Right renal cortex interstitium (tissue), 3 donors: ENCODE measurements around the gene CARD10. TPM values are rescaled to one million over a fixed set of nuclear protein-coding genes. Genes with fewer than 3 reads are reported as not detected.

Experiments
- DNase-seq, 3 donors: peaks; one replicate each; pipeline ENCODE4 v3.0.0-alpha.2; 2013; ENCODE audit warnings: low read depth in 3 of 3, low spot score in 2 of 3
- polyA plus RNA-seq, 3 donors: library from polyadenylated mRNA; unstranded; fragments of 120-200 nt; gene quantifications; one replicate each; pipeline ENCODE4 v1.2.1, GENCODE V29; 2013; ENCODE audit not compliant: insufficient read length in 3 of 3

Gene CARD10
- polyA plus RNA-seq, 3 donors = 16.2 to 18.0 (median 16.4) TPM

GRCh38 chr22:37443086-37443485 is 76.1 kb downstream of the CARD10 start:
- no peak for DNase-seq

- no peak for DNase-seq
These were observed 76.7 kb downstream of the CARD10 start for GRCh38 chr22:37442537-37442936.

- no peak for DNase-seq
These were observed 77.1 kb downstream of the CARD10 start for GRCh38 chr22:37442135-37442534.

GRCh38 chr22:37440875-37441274 is 78.3 kb downstream of the CARD10 start:
- no peak for DNase-seq

Other genes starting within 250 kb of the CARD10 start
- 1 to 10 TPM; 2.4 to 3.0 (median 2.8) TPM for gene CYTH4, start 236.9 kb downstream of the CARD10 start, polyA plus RNA-seq
- 1 to 10 TPM in 1 of 3 donors, under 1 TPM in 2; 0.65 to 1.4 (median 0.86) TPM for gene ELFN2, start 91.9 kb downstream of the CARD10 start, polyA plus RNA-seq
- 1 to 10 TPM; 4.6 to 8.4 (median 6.3) TPM for gene MFNG, start 33.0 kb downstream of the CARD10 start, polyA plus RNA-seq
- 10 to 100 TPM; 32.3 to 36.9 (median 36.7) TPM for gene CDC42EP1, start 41.1 kb upstream of the CARD10 start, polyA plus RNA-seq
- gene LGALS2, start 60.7 kb upstream of the CARD10 start, polyA plus RNA-seq = 10 to 100 TPM; 36.0 to 40.6 (median 39.5) TPM
- 10 to 100 TPM; 37.6 to 44.5 (median 38.9) TPM for gene GGA1, start 89.4 kb upstream of the CARD10 start, polyA plus RNA-seq
- 10 to 100 TPM; 19.7 to 26.6 (median 21.1) TPM for gene SH3BP1, start 120.3 kb upstream of the CARD10 start, polyA plus RNA-seq
- 10 to 100 TPM; 16.4 to 17.7 (median 16.8) TPM for gene PDXP, start 139.3 kb upstream of the CARD10 start, polyA plus RNA-seq
- gene LGALS1, start 156.2 kb upstream of the CARD10 start, polyA plus RNA-seq = 100 to 1,000 TPM; 308 to 363 (median 348) TPM
- gene NOL12, start 166.9 kb upstream of the CARD10 start, polyA plus RNA-seq = 10 to 100 TPM; 17.4 to 17.8 (median 17.8) TPM
- 10 to 100 TPM; 55.9 to 67.6 (median 59.4) TPM for gene TRIOBP, start 177.6 kb upstream of the CARD10 start, polyA plus RNA-seq